Osteocyte (in vitro differentiated cells): ENCODE results near the gene PLCB1. TPM values are rescaled to one million over a fixed set of nuclear protein-coding genes. Genes with fewer than 3 reads are reported as not detected.

Experiments used
- DNase-seq: peaks from one replicate; pipeline ENCODE4 v3.0.0; 2021; ENCODE audit warnings: mixed read lengths; ENCODE audit not compliant: unreplicated experiment; ENCODE audit errors: extremely low spot score
- H3K27ac Mint-ChIP-seq: one replicate; pipeline ENCODE4 v1.8.0; 2021; ENCODE audit warnings: mild to moderate bottlenecking, mixed read lengths; ENCODE audit not compliant: unreplicated experiment
- H3K27me3 Mint-ChIP-seq: one replicate; pipeline ENCODE4 v1.8.0; 2021; ENCODE audit warnings: mixed read lengths; ENCODE audit not compliant: unreplicated experiment
- H3K36me3 Mint-ChIP-seq: one replicate; pipeline ENCODE4 v1.8.0; 2021; ENCODE audit warnings: mixed read lengths; ENCODE audit not compliant: unreplicated experiment
- H3K4me1 Mint-ChIP-seq: one replicate; pipeline ENCODE4 v1.8.0; 2021; ENCODE audit warnings: mixed read lengths; ENCODE audit not compliant: unreplicated experiment
- H3K4me3 Mint-ChIP-seq: one replicate; pipeline ENCODE4 v1.8.0; 2021; ENCODE audit warnings: mild to moderate bottlenecking, moderate library complexity, mixed read lengths; ENCODE audit not compliant: unreplicated experiment
- H3K9me3 Mint-ChIP-seq: one replicate; pipeline ENCODE4 v1.8.0; 2021; ENCODE audit warnings: mixed read lengths; ENCODE audit not compliant: unreplicated experiment
- total RNA-seq: library from RNA; stranded (reverse); gene quantifications from 2 replicates; pipeline ENCODE4 v1.2.1, GENCODE V29; 2021
- TF ChIP-seq, protein P1 (sequence below): fragments of 200-600 bp; sonication (generic); IDR thresholded peaks from 2 replicates; pipeline ENCODE4 v1.5.0; 2021; ENCODE audit warnings: antibody characterized with exemption, mild to moderate bottlenecking, moderate library complexity

The PLCB1 gene
- total RNA-seq, 1 donor from 2014 or later: 33.3 TPM

DNA sequence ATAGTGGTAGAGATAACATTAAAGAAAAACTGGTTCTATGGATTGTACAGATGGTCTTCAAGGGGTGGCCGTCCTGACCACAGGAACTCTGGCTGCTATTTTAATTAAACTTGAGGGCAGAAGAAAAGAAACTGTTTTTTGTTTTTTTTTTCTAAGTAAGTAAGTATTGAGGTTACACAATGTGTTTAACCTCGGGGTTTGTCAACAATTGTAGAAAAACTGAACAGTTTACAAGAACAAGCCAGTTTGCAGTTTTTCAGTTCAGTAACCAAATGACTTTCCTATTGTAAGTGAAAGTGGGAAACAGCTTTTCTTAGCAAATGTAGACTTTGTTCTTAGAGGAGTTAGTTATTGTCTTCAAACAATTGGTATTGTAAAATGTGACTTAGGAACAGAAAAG, 77.0 kb downstream of the PLCB1 start:
- no peaks in the 10 kb centered on the region for H3K9me3 Mint-ChIP-seq
- no peak overlapping the region for H3K27ac Mint-ChIP-seq
- no peak overlapping the region for H3K4me3 Mint-ChIP-seq
- DNase-seq: no peak
- peaks cover 2% of the 10 kb centered on the region for H3K36me3 Mint-ChIP-seq
- peaks cover 45% of the 10 kb centered on the region for H3K4me1 Mint-ChIP-seq
- no peaks in the 10 kb centered on the region for H3K27me3 Mint-ChIP-seq
- TF ChIP-seq, protein P1, sequence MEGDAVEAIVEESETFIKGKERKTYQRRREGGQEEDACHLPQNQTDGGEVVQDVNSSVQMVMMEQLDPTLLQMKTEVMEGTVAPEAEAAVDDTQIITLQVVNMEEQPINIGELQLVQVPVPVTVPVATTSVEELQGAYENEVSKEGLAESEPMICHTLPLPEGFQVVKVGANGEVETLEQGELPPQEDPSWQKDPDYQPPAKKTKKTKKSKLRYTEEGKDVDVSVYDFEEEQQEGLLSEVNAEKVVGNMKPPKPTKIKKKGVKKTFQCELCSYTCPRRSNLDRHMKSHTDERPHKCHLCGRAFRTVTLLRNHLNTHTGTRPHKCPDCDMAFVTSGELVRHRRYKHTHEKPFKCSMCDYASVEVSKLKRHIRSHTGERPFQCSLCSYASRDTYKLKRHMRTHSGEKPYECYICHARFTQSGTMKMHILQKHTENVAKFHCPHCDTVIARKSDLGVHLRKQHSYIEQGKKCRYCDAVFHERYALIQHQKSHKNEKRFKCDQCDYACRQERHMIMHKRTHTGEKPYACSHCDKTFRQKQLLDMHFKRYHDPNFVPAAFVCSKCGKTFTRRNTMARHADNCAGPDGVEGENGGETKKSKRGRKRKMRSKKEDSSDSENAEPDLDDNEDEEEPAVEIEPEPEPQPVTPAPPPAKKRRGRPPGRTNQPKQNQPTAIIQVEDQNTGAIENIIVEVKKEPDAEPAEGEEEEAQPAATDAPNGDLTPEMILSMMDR: no peak

DNA sequence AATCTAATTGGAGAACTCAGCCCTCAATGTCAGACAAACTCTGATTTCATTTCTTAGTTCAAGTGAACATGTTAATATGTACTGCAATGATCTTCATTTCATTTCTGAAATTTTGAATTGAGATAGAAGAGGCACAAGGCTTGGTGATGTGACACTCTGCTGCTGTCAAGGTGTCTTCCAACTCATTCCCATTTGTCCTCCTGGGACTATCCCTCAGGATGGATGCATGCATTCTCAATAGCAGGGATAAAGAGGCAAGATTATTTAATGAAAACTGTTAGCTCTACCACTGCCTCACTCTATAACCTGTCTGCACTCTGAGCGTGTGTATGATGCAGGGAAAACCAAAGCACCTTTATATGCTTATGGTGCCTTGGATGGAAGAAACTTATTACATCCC, 78.7 kb downstream of the PLCB1 start:
- H3K36me3 Mint-ChIP-seq: peaks cover 2% of the 10 kb centered on the region
- no peaks in the 10 kb centered on the region for H3K9me3 Mint-ChIP-seq
- TF ChIP-seq, protein P1: no peak
- H3K4me3 Mint-ChIP-seq: no peak overlapping the region
- no peak for DNase-seq
- H3K27ac Mint-ChIP-seq: no peak overlapping the region
- peaks cover 52% of the 10 kb centered on the region for H3K4me1 Mint-ChIP-seq
- H3K27me3 Mint-ChIP-seq: no peaks in the 10 kb centered on the region

DNA sequence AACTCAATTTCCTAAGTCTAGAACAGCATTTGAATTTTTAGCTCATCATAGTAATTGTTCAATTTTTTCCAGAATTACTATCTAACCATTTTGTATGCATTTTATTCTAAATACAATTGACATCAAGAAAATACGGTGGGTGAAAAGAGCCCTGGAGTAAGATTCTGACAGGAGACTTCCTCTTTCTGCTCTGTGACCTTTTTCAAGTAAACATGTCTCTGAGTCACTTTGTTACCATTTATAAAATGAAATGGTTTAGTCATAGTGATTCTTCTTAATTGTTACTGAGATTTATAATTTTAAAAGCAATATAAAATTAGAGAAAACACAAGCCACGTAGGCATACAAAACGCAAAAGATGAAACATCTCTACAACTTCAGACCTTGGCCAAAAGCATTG, 80.2 kb downstream of the PLCB1 start:
- no peak overlapping the region for H3K4me3 Mint-ChIP-seq
- H3K27me3 Mint-ChIP-seq: no peaks in the 10 kb centered on the region
- H3K27ac Mint-ChIP-seq: no peak overlapping the region
- H3K9me3 Mint-ChIP-seq: no peaks in the 10 kb centered on the region
- H3K4me1 Mint-ChIP-seq: peaks cover 42% of the 10 kb centered on the region
- no peak for DNase-seq
- peaks cover 2% of the 10 kb centered on the region for H3K36me3 Mint-ChIP-seq
- TF ChIP-seq, protein P1: no peak

DNA sequence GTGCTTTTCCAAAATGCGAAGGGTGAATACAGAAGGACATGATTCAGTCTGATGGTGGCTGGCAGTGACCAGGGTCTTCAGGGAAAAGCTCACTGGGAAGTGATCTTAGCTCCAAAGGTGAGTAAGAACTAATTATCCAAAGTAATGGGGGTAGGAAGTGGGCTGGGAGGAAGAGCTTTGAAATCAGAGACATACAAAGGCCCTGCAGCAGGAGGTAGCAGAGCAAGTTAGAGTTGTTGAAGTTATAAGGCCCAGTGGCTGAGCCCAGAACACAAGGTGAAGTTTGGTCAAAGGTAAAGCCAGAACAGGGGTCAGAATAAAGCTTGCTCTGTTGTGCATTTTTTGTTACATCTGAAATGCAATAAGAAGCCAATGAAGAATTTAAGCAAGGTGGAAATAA, 81.2 kb downstream of the PLCB1 start:
- H3K27ac Mint-ChIP-seq: no peak overlapping the region
- H3K9me3 Mint-ChIP-seq: no peaks in the 10 kb centered on the region
- DNase-seq: no peak
- no peaks in the 10 kb centered on the region for H3K36me3 Mint-ChIP-seq
- peaks cover 43% of the 10 kb centered on the region for H3K4me1 Mint-ChIP-seq
- TF ChIP-seq, protein P1: no peak
- no peak overlapping the region for H3K4me3 Mint-ChIP-seq
- no peaks in the 10 kb centered on the region for H3K27me3 Mint-ChIP-seq

DNA sequence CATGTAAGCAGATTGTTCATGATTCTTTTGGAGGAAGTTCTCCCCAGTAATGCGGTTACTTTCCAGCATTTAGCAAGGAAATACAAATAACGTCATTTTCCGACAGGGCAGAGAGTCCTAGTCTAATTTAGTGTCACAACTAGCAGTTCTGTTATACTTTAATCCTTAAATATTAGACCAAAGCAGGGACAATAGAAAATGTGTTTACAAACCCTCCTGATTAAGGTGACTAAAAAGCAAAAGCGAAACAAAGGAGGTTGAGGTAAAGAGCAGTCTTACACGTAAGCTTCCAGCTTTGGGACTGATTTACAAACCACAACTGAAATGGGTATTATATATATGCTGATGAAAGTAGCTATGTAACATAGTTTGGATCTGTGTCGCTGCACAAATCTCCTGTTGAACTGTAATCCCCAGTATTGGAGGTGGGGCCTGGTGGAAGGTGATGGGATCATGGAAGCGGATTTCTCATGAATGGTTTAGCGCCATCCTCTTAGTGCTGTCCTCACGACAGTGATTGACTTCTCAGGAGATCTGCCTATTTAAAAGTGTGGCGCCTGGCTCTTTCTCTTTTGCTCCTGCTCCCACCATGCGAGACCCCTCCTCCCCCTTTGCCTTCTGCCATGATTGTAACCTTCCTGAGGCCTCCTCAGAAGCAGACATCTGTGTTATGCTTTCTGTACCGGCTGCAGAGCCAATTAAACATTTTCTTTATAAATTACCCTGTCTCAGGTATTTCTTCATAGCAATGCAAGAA, 81.9 kb downstream of the PLCB1 start:
- Mint-ChIP-seq H3K4me1 (peaks cover 43% of the 10 kb centered on the region), H3K9me3 (no peaks in the 10 kb centered on the region), H3K4me3 (no peak overlapping the region), H3K27me3 (no peaks in the 10 kb centered on the region), H3K36me3 (no peaks in the 10 kb centered on the region), H3K27ac (no peak overlapping the region)
- no peak for DNase-seq
- TF ChIP-seq, protein P1: no peak
